NCI-H446 treated with DMSO at 0.1 percent for 48 hours (cell line): ENCODE data around the gene SPATA24.
"Not testable (repeated sequence)": the region's sequence is repeated elsewhere in the genome, so short reads cannot be mapped to it uniquely, and the experiment has no call there.

ENCODE experiments used
- DNase-seq: peaks from one replicate; lab custom pipeline; 2025; lab: John Stamatoyannopoulos, UW

SPATA24 gene

DNA sequence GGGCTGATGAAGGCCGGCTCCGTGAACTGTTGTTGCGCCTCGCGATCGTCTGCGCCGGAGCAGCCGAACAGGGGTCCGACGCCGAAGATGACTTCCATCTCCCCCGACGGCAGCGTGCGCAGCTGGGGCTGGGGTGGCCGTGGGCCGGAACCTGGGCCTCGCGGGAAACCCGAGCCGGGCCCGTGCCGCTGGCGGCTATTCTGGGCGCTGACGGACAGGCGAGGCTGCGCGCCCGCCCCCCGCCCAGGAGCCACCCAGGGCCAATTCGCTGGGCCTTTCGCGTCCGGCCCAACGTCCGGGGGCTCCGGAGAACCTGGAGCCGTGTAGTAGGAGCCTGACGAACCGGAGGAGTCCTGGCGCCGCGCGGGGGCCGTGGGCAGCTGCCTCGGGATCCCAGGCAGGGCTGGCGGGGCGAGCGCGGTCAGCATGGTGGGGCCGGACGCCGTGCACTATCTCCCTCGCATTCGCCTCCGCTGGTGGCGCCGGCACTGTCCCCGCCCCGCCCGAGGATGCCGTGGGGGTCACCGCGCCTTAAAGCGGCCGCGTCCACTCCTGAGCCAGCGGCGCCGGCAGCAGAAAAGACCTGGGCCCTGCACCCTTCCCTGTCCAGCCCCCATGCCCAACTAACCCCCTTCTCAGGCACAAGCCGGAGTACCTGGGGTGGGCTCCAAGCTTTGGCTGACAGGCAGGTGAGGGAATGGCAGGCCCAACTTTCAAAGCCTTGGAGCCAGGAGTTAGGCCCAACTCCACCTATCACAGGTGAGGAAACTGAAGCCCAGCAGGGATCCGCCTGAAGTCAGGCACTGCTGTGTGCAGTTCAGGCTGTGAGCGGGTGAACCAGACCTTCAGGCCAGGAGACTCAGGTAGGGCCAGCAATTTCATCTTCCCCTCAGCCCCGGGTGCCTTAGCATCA is 9.0 kb downstream of the SPATA24 start, which contains the start of gene PROB1:
PROB1 (minus strand) TSS at position 451 of the 913 bp plus-strand sequence; CDS start at position 428, 23 bp downstream.
- no peak for DNase-seq

DNA sequence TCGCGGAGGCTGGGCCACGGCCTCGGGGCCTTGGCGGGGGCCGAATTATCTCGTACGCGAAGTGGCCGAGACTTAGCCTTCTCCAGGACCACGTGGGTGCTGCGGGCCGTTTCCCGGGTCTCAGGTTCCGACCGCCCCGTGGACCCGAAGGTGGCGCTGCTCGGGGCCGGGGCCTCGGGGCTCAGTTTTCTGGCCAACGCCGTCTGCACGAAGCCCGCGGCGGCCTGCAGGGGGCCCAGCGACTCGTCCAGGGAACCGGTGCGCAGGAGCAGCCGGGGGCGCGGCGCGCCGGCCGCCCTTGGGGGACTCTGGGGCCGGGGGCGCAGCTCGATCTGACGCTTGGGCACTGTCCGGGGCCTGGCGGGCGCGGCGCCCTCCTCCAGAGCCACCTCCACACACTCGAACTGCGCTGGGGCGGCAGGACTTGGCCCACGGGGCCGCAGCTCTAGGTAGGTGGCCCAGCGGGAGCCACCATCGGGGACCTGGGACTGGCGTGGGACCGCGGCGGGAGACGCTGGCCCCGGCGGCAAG is 9.7 kb downstream of the SPATA24 start:
- no peak for DNase-seq

DNA sequence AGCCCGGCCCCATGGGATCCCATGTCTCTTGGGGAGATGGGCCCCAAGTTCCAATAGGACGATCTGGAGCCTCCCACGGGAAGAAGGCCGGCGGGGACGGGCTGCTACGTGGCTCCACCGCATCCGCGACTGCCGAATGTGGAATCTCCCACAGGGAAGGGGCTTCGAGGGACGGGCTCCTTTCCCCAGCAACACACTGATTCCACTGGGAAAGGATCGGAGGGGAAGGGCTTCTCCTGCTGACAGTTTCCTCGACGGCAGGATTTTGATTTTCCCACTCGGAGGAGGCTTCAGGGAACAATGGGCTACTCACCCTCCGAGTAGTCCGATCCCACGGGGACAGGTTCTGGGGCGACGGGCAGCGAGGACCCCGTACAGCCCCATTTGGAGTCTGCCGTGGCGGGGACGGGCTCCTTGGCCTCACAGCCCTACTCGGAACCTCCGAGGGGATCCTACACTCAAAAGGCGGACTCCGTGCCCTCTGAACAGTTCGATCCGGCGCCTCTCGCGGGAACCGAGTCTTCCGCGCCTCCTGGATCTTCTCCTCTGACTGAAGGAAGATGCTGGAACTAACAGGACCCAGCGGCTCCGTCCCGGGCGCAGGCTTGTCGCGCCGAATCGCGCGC is 10.3 kb downstream of the SPATA24 start:
- no peak for DNase-seq

DNA sequence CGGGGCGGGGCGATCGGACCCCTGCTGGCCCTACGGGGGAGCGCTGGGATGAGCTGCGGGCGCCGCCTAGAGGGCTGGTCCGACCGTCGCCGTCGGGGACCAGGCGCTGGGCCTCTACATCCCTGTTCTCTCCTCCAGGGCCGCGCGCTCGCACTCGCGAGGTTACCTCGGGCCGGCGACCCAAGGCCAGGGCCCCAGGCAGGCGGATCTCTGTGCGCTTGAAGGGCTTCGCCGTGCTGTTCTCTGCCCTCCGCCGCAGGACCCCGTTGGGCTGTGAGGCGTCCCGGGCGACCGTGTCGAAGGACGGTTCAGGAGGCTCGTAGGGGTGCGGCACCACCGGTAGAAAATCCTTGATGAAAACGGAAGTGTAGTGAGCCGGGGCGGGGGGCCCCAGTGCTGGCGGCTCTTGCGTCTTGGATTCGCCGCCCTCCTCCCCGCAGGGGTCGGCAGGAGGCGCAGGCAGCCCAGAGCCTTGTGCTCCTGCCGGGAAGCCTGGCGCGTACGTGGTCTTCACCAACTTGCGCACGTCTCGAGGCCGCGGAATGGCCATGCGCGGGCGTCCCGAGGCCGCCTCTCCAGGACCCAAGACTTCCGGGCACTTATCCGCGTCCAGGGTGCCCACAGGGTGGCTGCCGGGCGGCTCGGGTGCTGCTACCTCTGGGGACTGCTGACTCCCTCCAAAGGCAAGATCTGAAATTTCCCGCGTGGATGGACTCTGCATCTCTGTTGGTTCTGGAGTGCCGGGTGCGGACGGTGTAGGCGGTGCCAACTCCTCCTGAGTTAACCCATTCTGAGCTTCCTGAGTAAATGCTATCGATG is 11.0 kb downstream of the SPATA24 start:
- no peak for DNase-seq

DNA sequence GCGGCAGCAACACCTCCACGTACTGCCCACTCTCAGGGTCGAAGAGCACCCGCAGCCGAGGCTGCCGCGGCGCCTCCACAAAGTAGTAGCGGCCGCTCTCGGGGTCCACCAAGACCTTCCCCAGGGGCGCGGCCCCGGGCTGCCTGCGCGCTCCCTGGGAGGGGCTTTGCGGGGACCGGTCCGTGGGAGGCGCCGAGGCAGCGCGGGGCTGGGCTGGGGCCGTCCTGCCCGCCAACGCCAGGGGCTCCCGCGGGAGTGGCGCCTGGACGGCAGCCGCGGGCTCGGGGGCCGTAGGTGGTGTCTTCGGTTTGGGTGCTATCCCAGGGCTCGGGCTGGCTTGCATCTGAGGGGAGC is 11.6 kb downstream of the SPATA24 start:
- no peak for DNase-seq

DNA sequence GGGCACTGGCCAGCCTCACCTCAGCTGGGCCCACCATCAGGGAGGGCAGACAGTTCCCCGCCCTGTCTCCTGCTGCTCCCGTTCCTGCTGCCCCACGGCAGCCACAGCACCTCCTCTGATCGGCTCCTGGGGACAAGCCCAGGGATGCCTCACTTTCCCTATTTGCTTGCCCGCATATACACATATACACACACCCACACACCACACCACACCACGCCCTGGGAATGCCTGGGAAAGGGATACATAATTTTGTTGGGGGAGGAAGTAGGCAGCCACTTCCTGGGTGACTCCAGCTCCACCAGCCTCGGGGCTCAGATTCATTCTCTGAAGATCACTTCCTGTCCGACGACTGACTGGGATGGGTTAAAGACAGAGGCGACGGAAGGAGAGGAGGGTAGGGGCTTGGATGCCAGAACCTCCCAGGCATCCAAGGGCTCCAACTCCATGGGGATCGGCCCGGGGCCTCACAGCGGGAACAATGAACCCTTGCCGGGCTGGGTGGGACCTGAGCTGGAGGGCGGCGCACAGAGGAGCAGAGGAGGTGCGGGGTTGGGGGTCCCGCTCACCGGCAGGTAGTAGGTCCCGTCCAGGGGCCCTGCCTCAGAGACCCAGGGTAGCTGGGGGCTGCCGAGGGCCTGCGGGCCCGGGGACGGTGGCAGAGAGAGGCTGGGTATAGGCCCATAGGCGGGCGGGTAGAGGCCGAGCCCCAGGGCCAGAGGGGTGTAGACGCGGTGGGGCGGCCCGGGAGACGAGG is 12.1 kb downstream of the SPATA24 start:
- DNase-seq, result no peak

DNA sequence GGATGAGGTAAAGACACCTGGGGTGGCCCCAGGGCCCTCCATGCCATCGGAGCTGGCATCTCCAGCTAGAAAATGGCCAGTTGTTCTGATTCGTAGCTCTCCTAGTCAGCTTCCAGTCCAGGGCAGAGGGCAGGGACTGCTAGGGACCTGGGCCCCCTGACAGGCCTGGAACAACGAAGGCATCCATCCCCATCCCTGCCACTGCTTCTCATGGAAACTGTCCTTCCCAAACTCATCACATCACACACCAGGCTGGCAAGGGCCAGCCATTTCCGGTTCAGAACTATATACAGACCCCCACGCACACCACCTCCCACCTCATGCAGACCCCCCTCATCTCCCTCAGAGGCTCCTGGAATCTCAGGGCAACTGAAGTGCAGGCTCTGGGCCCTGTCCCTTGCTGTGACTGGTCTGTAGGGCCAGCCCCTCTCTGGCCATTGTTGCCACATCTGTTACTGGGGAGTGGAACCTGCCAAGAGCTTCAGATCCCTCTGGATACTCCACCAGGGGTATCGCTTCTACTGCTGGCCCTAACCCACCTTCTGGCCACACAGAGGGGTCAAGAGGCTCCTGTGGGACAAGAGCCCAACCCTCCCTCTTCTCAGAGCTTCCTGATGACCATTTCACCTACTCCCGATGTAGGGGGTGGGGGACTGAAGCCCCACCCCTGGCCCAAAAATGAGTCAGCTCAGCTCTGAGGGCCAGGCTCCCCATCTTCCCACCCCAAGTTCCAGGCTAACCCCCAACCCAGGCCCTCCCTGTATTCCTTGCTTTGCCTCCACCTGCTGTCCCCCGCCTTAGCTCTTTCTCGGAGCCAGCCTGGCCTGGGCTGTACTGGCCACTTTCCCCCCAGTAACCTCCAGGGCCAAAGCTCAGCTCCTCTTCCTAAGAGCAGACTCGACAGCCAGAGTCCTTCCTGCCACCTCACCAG is 13.0 kb downstream of the SPATA24 start:
- no peak for DNase-seq

DNA sequence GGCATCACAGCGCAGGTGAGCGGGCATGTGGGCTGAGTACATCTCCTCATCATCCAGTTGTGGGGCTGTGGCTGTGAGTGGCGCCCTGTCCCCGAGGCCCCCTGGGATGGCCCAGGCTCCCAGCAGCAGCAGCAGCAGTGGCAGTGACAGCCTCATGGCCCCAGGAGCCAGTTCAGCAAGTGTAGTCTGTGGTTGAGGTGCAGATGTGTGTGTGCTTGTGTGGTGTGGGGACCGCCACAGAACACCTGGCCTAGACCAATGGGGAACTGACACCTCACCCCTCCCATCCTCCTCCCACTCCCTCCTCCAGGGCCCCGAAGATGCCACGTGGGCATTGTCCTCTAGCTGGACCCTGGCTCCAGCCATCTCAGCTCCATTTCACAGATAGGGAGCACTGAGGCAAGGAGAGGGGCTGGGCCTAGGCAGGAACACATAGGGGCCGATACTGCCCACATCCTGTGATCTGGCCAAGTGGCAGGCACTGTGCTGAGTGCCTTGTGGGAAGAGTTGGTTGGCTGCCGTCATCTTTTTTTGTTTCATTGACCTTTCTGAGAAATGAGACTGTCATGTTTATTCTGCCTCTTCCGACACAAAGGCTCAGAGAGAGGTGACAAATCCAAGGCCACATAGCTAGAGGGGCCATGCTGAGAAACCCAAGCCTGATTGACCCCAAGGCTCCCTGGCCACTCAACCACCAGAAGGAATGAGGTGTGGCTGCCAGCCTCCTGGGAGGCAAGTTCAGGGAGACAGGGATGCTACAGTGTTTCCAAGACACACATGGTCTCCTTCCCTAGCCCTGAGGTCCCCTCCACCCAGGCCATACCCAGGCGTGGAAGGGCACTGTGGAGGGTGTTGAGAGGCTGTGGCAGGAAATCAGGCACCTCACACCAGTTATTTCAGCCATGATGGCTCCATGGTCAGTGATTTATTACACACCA is 13.9 kb downstream of the SPATA24 start, which contains the start of gene MZB1:
MZB1 (minus strand) TSS at position 213 of the 938 bp plus-strand sequence; CDS start at position 156, 57 bp downstream.
- no peak for DNase-seq

DNA sequence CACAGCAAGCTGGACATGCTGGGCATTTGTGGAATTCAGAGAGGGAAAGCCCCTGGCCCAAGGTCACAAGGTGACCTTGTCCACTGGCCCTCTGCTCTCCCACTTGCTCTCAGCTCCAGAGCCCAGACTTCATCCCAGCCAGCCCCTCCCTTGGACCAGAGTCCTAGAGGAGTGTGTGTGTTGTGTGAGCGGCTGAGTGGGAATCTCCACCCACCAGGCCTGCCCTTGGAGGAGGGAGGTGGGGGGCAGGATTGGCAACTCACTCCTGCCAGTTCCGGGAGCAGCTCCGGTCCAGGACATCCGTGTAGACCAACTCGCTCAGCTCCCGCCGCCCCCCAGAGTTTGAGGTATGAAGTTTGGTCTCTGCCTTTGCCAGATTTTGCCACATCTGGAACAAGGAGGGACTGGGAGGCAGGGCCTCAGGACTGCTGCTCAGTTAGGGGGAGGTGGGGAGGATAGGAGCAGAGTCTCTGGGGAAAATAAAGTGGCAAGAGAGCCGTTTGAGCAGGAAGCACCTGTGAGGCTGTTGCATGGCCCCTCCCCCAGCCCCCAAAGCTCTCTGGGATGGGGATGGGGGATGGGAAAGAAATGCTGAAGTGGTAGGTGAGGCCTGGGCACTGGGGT is 15.6 kb downstream of the SPATA24 start:
- no peak for DNase-seq

DNA sequence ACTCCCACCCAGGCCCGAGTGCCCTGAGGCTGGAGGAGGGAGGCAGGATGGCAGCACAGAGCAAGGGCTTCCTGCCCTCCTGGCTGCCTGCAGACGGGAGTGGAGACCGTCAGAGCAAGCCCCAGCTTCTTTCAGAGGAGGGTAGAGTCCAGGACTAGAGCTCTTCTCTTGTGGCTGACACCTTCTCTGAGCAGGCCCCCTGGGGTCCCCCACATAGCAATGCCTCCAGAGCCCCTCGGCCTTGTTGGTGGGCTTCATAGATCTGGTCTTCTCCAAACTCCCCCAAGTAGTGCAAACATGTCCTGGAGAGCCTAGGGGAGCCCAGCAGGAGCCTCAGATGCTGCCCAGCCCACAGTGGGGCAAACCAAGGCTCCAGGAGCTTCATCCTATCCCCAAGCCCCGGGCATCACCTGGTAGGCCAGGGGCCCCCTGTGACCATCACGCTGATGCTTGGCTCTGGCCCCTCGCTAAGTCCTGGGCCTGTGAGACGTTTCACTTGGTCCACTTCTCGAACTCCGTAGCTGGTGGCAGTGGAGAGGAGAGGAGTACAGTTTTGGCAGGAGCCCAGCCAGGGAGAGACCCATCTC is 16.2 kb downstream of the SPATA24 start:
- DNase-seq, result no peak

DNA sequence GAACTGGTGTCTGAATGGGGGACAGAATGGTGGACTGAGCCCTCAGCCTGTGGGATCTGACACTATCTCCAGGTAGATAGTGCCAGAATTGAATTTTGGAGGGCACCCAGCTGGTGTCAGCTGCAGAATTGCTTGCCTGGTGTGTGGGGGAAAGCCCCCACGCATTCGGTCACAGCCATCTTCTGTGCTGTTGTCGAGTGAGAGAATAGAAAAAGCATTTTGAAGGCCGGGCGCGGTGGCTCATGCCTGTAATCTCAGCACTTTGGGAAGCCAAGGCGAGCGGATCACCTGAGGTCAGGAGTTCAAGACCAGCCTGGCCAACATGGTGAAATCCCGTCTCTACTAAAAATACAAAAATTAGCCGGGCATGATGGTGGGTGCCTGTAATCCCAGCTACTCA is 16.9 kb downstream of the SPATA24 start:
- DNase-seq, result not testable (repeated sequence)

DNA sequence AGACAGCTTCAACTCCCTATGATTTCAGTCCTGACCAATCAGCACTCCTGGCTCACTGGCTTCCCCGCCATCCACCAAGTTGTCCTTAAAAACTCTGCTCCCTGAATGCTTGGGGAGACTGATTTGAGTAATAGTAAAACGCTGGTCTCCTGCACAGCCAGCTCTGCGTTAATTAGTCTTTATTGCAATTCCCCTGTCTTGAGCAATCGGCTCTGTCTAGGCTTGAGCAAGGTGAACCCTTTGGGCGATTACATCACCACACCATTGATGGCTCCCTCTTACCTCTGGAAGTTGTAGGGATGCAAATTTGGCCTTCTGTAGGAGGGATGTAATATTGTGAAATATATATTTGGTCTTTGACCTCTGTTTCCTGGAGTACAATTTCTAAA is 17.8 kb downstream of the SPATA24 start:
- no peak for DNase-seq

DNA sequence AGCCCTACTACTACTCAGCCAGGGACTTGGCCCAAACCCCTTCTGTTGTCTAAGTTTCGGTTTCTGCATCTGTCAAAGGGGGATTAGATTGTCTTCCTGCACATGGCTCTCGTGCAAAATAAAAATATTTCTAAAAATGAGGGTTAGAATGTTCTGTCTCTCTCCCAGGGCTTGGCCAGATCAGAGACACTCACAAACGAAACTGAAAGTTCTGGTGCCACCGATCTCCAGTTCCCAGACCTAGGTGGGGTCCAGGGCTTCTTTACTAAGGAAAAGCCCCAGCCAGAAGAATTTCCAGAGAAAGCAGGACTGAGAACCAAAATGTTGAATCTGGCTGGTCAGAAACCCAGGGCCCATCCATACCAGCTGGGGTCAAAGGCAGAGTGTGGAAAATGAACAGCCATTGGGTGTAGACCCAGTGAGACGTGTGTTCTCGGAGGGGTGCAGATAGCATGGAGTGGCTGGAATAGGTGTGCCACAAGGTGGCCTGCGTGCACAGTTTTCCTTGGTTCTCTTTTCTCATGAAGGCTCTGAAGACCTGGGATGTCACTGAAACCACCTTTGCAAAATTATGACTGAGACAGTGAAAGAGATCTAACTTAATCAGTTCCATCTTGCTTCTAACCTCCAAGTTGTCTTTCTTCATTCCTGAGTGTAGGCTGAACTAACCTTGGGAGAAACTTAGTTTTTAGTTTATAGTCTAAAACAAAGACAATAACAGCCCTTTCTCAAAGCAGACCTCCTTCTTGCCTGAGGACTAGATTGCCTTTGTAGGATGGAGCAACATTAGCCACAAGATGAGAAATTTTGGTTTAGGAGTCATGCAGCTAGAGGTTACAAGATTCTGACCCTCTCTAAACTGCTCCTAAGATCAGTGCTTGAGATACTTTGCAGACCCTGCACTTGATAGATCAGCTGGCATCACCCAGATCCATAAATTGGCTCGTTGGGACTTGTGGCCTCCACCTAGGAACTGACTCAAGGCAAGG is 18.5 kb downstream of the SPATA24 start:
- no peak for DNase-seq

DNA sequence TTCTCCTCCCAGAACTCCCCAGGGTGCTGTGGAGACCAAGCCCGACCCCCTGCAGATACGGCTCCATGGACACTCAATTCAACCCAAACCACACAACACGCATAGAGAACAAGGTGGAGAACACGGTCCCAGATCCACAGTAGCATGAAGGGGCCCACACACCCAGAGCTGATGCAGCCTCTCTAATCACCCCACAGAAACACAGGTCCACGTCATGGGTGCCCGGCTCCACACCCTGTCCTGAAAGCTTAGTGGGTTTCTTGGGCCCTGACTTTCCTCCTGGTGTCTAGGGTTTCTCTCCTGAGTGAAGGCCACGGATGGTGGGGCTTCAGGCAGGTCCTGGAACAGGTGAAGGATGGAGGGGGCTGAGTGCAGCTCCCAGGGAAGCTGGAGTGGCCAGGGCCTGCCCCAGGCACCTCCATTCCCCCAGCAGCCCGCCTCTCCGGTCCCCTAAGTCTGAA is 19.3 kb downstream of the SPATA24 start:
- no peak for DNase-seq

DNA sequence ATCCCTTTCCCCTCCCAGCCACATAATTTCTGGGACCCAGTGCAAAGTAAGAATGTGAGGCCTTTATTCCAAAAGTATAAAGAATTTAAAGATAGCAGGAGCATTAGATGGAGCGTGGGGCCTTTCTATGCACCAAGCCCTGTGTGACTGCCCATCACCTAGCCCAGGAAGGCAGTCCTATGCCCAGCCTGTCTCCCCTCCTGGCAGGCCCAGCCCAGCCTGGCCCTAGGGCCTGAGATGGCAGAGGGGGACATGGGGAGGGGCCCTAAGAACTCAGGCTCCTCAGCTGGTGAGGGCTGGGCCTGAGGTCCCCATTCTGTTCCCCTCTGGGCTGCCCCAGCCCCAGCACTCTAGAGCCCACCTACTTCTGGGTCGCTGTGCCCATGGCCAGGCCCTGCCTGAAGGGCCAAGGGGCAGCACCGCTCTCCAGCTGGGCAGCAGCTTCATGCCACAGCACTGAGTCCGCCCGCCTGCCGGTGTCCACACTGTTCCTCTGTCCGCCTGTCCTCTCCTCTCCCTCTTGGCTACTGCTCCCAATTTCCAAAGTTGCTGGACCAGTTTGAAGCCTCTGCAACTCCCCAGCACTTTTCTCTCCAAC is 19.8 kb downstream of the SPATA24 start:
- no peak for DNase-seq

DNA sequence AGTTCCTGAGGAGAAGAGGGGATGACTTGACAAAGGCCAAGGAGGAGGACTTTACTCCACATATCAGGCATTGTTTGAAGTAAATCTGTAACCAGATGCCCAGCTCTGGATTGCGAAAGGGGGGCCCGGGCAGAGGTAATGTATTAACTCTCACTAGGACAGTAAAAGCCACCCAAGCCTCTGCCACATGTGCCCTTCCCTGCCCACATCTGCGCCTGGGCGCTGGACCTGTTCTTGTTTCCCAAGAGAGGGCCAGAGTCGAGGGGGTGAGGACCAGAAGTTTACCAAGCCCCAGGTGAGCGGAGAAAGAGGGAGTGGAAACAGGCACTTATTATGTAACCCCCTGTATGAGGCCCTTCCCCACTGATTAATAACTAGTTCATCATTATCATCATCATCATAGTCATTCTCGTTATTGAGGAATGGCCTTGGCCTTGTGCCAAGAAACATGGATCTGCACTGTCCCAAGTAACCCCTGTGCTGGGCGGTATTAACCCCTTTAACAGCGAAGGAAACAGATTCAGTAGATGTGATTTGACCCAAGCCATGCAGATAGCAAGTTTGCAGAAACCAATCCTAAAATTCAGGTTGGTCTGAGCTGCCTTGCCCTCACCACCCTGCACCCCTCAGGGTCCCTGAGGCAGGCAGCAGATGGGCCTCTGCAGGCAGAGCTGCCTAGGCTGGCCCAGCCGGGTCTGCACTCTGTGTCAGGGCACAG is 20.5 kb downstream of the SPATA24 start, which contains the start of gene SLC23A1:
SLC23A1 (minus strand) TSS at position 23 of the 718 bp plus-strand sequence. CDS start 44 bp downstream, outside the sequence.
- no peak for DNase-seq
